Neuronal stem cell (in vitro differentiated cells): ENCODE data around the gene SELENOW.

ENCODE experiments used
- DNase-seq: peaks from one replicate; pipeline ENCODE4 v3.0.0-alpha.2; 2013; ENCODE audit warnings: low spot score
- H2AFZ ChIP-seq: one replicate; pipeline ENCODE4 v1.6.1; 2013; ENCODE audit warnings: mild to moderate bottlenecking, low read length, inconsistent platforms
- H2AK5ac ChIP-seq: 2 replicates; pipeline ENCODE4 v1.6.1; 2013; ENCODE audit warnings: low read depth, mild to moderate bottlenecking, inconsistent platforms, low read length, moderate library complexity, mixed read lengths
- H2BK120ac ChIP-seq: 2 replicates; pipeline ENCODE4 v1.6.1; 2013; ENCODE audit warnings: low read depth, mild to moderate bottlenecking, inconsistent platforms, low read length, moderate library complexity, mixed read lengths
- H2BK12ac ChIP-seq: one replicate; pipeline ENCODE4 v1.6.1; 2013; ENCODE audit warnings: low read length, inconsistent platforms
- H2BK15ac ChIP-seq: 2 replicates; pipeline ENCODE4 v1.6.1; 2013; ENCODE audit warnings: mild to moderate bottlenecking, low read length, inconsistent platforms, mixed read lengths
- H2BK5ac ChIP-seq: one replicate; pipeline ENCODE4 v1.6.1; 2013; ENCODE audit warnings: inconsistent platforms, mild to moderate bottlenecking, low read length, moderate library complexity
- H3K14ac ChIP-seq: one replicate; pipeline ENCODE4 v1.6.1; 2013; ENCODE audit warnings: low read length, inconsistent platforms
- H3K18ac ChIP-seq: 2 replicates; pipeline ENCODE4 v1.6.1; 2013; ENCODE audit warnings: low read length, inconsistent platforms
- H3K23ac ChIP-seq: 2 replicates; pipeline ENCODE4 v1.6.1; 2013; ENCODE audit warnings: low read depth, mild to moderate bottlenecking, mixed read lengths, low read length, inconsistent platforms; ENCODE audit not compliant: poor library complexity
- H3K27ac ChIP-seq: replicated peaks from 3 replicates; pipeline ENCODE4 v1.5.1; 2013; ENCODE audit warnings: low read length, inconsistent platforms
- H3K27me3 ChIP-seq, 3 experiments: 2 replicates each; pipeline ENCODE4 v1.6.1; 2013; ENCODE audit warnings: low read length in 3 of 3, mild to moderate bottlenecking in 2 of 3, inconsistent platforms in 1 of 3, low read depth in 1 of 3, mixed read lengths in 1 of 3, moderate library complexity in 1 of 3; ENCODE audit not compliant: control insufficient read depth in 3 of 3, insufficient read depth in 3 of 3
- H3K36me3 ChIP-seq, 2 donors: replicated peaks in 1 of 2; 2 replicates each; pipeline ENCODE4 v1.6.1; 2013; ENCODE audit warnings: low read length in 2 of 2; ENCODE audit not compliant: control insufficient read depth in 2 of 2, insufficient read depth in 2 of 2
- H3K4ac ChIP-seq: 2 replicates; pipeline ENCODE4 v1.6.1; 2013; ENCODE audit warnings: inconsistent platforms, mild to moderate bottlenecking, low read length, moderate library complexity
- H3K4me1 ChIP-seq, 2 donors: 1 replicate in 1 of 2; 2 replicates in 1 of 2; pipeline ENCODE4 v1.6.1; 2013; ENCODE audit warnings: low read length in 2 of 2, low read depth in 1 of 2; ENCODE audit not compliant: control insufficient read depth in 2 of 2, insufficient read depth in 1 of 2
- H3K4me2 ChIP-seq: one replicate; pipeline ENCODE4 v1.6.1; 2013; ENCODE audit warnings: mild to moderate bottlenecking, low read length, inconsistent platforms; ENCODE audit not compliant: insufficient read depth, poor library complexity, severe bottlenecking
- H3K4me3 ChIP-seq, 2 donors: 2 replicates each; pipeline ENCODE4 v1.5.1; 2013; ENCODE audit warnings: low read length in 2 of 2, mild to moderate bottlenecking in 2 of 2, inconsistent platforms in 1 of 2, moderate library complexity in 1 of 2
- H3K79me1 ChIP-seq: one replicate; pipeline ENCODE4 v1.6.1; 2013; ENCODE audit warnings: low read depth, mild to moderate bottlenecking, inconsistent platforms, low read length, moderate library complexity
- H3K9ac ChIP-seq: one replicate; pipeline ENCODE4 v1.6.1; 2013; ENCODE audit warnings: mild to moderate bottlenecking, low read depth, low read length, inconsistent platforms; ENCODE audit not compliant: poor library complexity
- H3K9me3 ChIP-seq, 2 donors: replicated peaks in 1 of 2; 2 replicates each; pipeline versions ENCODE3 to v1.6.1; 2013; ENCODE audit warnings: low read length in 2 of 2, mild to moderate bottlenecking in 2 of 2, inconsistent platforms in 1 of 2, low read depth in 1 of 2, mixed read lengths in 1 of 2, moderate library complexity in 1 of 2; ENCODE audit not compliant: control insufficient read depth in 2 of 2, insufficient read depth in 1 of 2
- H4K8ac ChIP-seq: one replicate; pipeline ENCODE4 v1.6.1; 2013; ENCODE audit warnings: low read depth, mild to moderate bottlenecking, inconsistent platforms, low read length, moderate library complexity
- H4K91ac ChIP-seq: one replicate; pipeline ENCODE4 v1.6.1; 2013; ENCODE audit warnings: low read length, low read depth, mild to moderate bottlenecking, inconsistent platforms; ENCODE audit not compliant: poor library complexity
- WGBS, 2 donors: extraction: QIAGEN DNeasy Blood & Tissue Kit; methylation state at CpG; one replicate each; pipeline ENCODE4 v1.1.7; 2013; ENCODE audit warnings: missing lambda C conversion rate in 2 of 2, mixed read lengths in 1 of 2; ENCODE audit not compliant: insufficient read length in 2 of 2, insufficient replicate concordance in 1 of 2; ENCODE audit errors: extremely low coverage in 2 of 2; 5-methylcytosine and 5-hydroxymethylcytosine counted together

SELENOW gene

GRCh38 chr19:47778954-47779351, 450 bp downstream of the SELENOW start:
- Histone ChIP-seq H3K9ac (peak overlapping the region; percentile 76), H3K4ac (no peak overlapping the region), H3K4me3 (peak overlapping the region; percentile 80 to 89), H2AK5ac (no peak overlapping the region), H3K4me2 (peak overlapping the region; percentile 71), H3K79me1 (peaks cover 8% of the 10 kb centered on the region), H3K18ac (peak overlapping the region; percentile 96), H3K9me3 (no peaks in the 10 kb centered on the region), H3K14ac (no peak overlapping the region), H2BK12ac (no peak overlapping the region), H3K27me3 (no peaks in the 10 kb centered on the region), H3K4me1 (peaks cover 9 to 13% of the 10 kb centered on the region in 2 donors), H3K23ac (peak overlapping the region; percentile 100), H4K91ac (no peak overlapping the region), H2BK120ac (no peak overlapping the region), H2BK15ac (peak overlapping the region; percentile 63), H2AFZ (peak overlapping the region; percentile 99), H4K8ac (no peak overlapping the region), H3K36me3 (peaks cover 19 to 40% of the 10 kb centered on the region in 2 donors), H3K27ac (no peak overlapping the region), H2BK5ac (peak overlapping the region; percentile 98)
- no peak for DNase-seq
- no CpG with 5 or more reads among the region's 20 CpGs for WGBS, 2 donors

- Histone ChIP-seq H2AK5ac (no peak overlapping the region), H3K9me3 (no peaks in the 10 kb centered on the region), H3K36me3 (peaks cover 23 to 47% of the 10 kb centered on the region in 2 donors), H3K4me2 (peak overlapping the region; percentile 71), H3K4ac (no peak overlapping the region), H2BK12ac (no peak overlapping the region), H2AFZ (no peak overlapping the region), H2BK15ac (no peak overlapping the region), H3K79me1 (peaks cover 8% of the 10 kb centered on the region), H3K4me3 (peak overlapping the region in 1 of 2 donors; percentile 80), H3K9ac (no peak overlapping the region), H3K14ac (no peak overlapping the region), H4K8ac (no peak overlapping the region), H3K18ac (no peak overlapping the region), H3K27me3 (no peaks in the 10 kb centered on the region), H4K91ac (no peak overlapping the region), H3K4me1 (peaks cover 6 to 9% of the 10 kb centered on the region in 2 donors), H3K27ac (no peak overlapping the region), H2BK120ac (no peak overlapping the region), H3K23ac (no peak overlapping the region), H2BK5ac (no peak overlapping the region)
- WGBS, 2 donors = no CpG with 5 or more reads among the region's 24 CpGs
- DNase-seq = no peak
Measured at GRCh38 chr19:47779524-47780214, 1.2 kb downstream of the SELENOW start.

GRCh38 chr19:47780215-47780551, 1.7 kb downstream of the SELENOW start:
- H2AFZ ChIP-seq = no peak overlapping the region
- DNase-seq = no peak
- peaks cover 6 to 9% of the 10 kb centered on the region in 2 donors for H3K4me1 ChIP-seq
- H2BK120ac ChIP-seq = no peak overlapping the region
- H3K27ac ChIP-seq = no peak overlapping the region
- no peak overlapping the region for H2BK5ac ChIP-seq
- H3K27me3 ChIP-seq = no peaks in the 10 kb centered on the region
- H3K4me2 ChIP-seq = no peak overlapping the region
- no peak overlapping the region for H3K23ac ChIP-seq
- no CpG with 5 or more reads among the region's 9 CpGs for WGBS, 2 donors
- peaks cover 8% of the 10 kb centered on the region for H3K79me1 ChIP-seq
- no peaks in the 10 kb centered on the region for H3K9me3 ChIP-seq
- no peak overlapping the region for H4K8ac ChIP-seq
- no peak overlapping the region for H3K9ac ChIP-seq
- H2AK5ac ChIP-seq = no peak overlapping the region
- H2BK12ac ChIP-seq = no peak overlapping the region
- no peak overlapping the region for H3K4ac ChIP-seq
- H4K91ac ChIP-seq = no peak overlapping the region
- peaks cover 24 to 51% of the 10 kb centered on the region in 2 donors for H3K36me3 ChIP-seq
- H3K18ac ChIP-seq = no peak overlapping the region
- H3K14ac ChIP-seq = no peak overlapping the region
- peak overlapping the region in 1 of 2 donors; percentile 80 for H3K4me3 ChIP-seq
- no peak overlapping the region for H2BK15ac ChIP-seq

GRCh38 chr19:47781590-47782262, 3.2 kb downstream of the SELENOW start:
- Histone ChIP-seq H3K27ac (no peak overlapping the region), H4K8ac (peak overlapping the region; percentile 98), H3K9me3 (no peaks in the 10 kb centered on the region), H3K23ac (peak overlapping the region; percentile 70), H3K18ac (no peak overlapping the region), H2BK15ac (no peak overlapping the region), H2AK5ac (peak overlapping the region; percentile 68), H3K36me3 (peaks cover 26 to 67% of the 10 kb centered on the region in 2 donors), H2BK5ac (peak overlapping the region; percentile 77), H3K27me3 (no peaks in the 10 kb centered on the region), H2BK12ac (peak overlapping the region; percentile 30), H3K4ac (no peak overlapping the region), H3K14ac (peak overlapping the region; percentile 17), H4K91ac (no peak overlapping the region), H2AFZ (no peak overlapping the region), H3K4me2 (no peak overlapping the region), H3K4me1 (peaks cover 5 to 9% of the 10 kb centered on the region in 2 donors), H3K9ac (peak overlapping the region; percentile 75), H3K4me3 (peak overlapping the region in 1 of 2 donors; percentile 46), H3K79me1 (peaks cover 8% of the 10 kb centered on the region), H2BK120ac (no peak overlapping the region)
- no peak for DNase-seq
- no CpG with 5 or more reads among the region's 9 CpGs for WGBS, 2 donors
